NCI-H2029 (cell line): ENCODE data around the gene TOMM34.

Experiments
- DNase-seq: peaks from one replicate; lab custom pipeline; 2025; lab: John Stamatoyannopoulos, UW

TOMM34 gene

DNA sequence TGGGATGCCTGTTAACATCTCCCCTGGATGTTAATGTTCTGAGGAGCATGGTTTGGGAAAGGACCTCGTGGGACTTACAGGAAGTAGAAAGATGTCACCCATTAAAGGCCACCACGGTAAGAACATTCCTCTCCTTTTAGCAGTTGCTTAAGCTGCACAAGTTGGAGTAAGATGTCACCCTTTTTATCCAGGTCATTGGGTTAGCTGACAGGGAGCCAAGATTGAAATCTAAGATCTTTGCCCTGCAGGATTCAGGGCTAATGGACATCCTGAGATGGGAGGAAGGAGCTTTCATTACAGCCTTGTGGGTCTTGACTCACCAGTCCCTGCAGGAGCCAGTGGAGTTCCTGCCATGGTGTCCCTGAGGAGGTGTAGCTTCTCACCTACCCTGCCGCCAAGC is 28.3 kb downstream of the TOMM34 start:
- no peak for DNase-seq

DNA sequence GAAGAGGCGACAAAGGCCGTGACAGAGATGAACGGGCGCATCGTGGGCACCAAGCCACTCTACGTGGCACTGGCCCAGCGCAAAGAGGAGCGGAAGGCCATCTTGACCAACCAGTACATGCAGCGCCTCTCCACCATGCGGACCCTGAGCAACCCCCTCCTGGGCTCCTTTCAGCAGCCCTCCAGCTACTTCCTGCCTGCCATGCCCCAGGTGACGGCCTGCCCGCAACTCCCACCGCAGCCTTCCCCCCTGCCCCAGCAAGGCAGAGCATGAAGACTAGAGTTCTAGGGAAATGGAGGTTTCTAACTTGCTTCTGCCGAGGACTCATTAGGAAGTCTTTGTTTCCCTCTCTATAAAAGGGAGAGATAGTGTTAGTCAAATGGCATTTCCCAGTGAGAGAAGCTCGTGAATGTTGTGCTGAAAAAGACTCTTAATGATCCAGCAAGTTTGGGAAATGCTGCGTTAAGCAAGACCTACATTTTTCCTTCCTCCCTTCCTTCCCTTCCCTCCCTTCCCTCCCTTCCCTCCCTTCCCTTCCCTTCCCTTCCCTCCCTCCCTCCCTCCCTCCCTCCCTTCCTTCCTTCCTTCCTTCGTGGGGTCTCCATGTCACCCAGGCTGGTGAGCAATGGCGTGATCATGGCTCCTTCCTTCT is 29.6 kb downstream of the TOMM34 start:
- no peak for DNase-seq

DNA sequence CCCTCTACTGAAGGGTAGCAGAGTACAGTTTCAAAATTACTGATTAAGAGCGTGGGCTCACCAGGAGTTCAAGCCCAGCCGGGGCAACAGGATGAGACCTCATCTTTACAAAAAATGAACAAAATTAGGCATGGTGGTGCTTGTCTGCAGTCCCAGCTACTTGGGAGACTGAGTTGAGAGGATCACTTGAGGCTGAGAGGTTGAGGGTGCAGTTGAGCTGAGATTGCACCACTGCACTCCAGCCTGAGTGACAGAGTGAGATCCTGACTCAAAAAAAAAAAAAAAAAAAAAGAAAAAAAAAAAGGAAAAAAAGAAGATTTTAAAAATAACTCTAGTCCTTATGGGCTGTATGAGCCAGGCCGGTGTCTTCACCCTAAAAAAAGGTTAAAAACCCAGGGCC is 31.6 kb downstream of the TOMM34 start:
- no peak for DNase-seq

DNA sequence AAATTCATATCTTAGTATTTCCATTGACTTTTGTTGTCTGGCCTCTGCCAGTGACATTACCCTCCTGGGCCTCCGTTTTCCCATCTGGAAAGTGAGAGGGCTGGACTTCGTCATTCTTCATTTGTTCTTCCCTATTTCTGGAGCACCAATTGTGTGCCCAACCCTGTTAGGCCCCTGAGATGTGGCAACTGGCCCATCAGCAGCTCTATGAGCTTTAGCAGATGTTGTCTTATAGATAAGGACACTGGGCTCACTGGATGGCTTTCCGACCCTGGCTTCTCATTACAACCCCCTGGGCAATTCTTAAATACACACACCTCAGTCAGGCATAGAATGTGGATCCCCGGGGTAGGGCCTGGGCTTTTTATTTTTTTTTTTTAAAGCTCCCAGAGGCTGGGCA is 35.7 kb downstream of the TOMM34 start:
- no peak for DNase-seq

DNA sequence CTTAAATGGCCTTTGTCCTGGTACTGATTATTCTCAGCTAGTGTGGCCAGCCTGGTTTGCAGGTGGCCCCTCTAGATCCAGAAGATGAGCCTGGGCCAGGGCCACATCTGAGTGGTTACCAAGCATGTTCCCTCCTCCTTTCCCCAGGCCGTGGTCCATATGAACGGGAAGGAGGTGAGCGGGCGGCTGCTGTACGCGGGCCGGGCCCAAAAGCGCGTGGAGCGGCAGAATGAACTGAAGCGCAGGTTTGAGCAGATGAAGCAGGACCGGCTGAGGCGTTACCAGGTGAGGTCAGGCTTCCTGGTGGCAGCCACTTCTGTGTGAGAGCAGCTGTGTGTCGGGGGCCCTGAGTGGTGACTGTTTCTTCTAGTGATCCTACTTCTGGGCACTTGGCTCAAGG is 38.8 kb downstream of the TOMM34 start:
- no peak for DNase-seq

DNA sequence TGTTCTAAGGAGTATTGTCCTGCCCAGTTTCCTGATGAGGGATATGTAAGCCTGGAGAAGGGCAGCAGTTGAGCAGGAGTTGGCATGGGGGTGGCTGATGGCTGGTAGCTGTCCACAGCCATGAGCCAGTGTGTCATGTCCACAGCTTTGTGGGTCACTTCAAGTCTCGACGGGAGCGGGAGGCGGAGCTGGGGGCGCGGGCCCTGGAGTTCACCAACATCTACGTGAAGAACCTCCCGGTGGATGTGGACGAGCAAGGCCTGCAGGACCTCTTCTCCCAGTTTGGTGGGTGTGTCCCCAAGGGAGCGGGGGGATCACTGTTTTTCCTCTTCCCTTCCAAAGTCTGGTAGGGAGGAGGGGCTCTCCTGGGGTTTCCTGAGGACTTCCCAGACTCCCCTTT is 41.4 kb downstream of the TOMM34 start:
- DNase-seq = no peak

DNA sequence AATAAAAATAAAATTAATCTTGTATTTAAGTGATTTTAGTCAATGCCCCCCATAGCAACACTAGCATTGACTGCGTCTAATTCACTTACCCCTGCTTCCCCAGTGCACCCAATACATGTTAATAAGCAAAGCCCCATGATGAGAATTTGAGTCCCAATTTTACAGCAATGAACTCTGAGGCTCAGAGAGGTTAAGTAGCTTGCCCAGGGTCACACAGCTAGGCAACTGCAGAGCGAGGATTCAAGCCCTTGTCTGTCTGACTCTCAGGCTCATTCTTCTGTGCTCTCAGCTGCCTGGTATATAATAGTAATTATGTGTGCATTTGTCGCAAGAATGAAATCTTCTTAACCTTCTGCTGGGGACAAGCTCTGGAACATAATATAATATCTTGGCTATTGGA is 41.9 kb downstream of the TOMM34 start:
- no peak for DNase-seq

DNA sequence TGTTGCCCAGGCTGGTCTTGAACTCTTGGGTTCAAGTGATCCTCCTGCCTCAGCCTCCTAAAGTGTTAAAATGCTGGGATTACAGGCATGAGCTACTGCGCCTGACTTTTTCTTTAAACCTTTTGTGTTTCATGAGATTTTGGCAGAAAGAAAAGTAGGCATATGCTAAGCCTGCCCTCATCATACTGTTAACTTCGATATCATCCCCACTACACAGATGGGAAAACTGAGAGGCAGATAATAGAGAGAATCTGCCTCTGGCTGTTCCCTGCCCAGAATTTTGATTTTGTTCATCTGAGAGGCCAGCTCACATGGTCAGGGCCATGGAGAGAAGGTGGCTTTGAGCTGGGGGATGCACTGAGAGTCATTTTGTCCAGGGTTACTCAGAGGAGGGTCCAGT is 42.8 kb downstream of the TOMM34 start:
- DNase-seq = no peak

DNA sequence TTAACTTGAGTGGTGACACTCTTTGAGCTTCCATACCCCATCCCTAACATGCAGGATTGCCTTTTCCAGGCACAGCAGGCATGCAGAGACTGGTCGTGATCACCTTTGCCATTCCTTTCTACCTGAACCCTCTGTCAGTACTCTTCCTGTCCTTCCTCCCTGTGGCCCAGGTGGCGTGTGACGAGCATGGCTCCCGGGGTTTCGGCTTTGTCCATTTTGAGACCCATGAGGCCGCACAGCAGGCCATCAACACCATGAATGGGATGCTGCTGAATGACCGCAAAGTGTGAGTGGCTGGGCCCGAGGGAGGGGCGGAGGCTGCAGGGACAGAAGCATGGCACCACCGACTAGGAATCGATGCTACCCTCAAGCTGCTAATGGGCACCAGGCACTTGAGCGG is 43.6 kb downstream of the TOMM34 start:
- DNase-seq = no peak

DNA sequence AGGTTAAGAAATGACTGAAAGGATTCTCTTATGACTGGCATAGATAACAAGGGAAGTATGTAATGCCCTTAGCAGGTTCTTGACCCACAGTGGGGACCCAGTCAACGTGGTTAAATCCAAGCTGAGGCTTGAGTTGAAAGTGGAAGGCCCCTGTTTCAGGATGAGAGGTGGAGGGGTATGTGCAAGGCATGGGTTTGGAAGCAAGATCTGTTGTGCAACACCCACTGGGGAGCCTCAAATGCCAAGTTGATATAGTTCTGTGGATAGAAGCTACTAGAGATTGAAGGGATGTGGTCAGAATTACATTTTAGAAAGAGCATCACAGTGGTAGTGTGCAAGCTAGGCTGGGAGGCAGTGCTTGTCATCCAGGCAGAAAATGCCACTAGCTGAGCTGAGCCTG is 45.3 kb downstream of the TOMM34 start:
- no peak for DNase-seq

DNA sequence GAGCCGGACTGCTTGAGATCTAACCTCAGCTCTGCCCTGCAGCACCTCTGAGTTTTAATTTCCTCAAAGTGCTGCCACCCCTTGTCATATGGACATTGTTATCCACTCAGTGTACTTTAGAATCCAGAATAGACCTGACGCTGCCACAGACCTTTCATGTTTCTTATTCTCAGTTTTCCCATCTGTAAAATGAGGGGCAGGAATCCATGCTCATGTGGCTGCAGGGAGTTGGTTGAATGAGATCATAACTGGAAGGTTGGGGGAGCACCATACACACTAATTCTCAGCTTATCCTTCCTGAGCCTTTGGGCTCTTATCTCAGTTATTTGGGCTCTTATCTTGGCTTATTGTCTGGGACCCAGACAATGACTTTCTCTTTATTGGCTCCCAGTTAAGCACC is 48.0 kb downstream of the TOMM34 start:
- no peak for DNase-seq

DNA sequence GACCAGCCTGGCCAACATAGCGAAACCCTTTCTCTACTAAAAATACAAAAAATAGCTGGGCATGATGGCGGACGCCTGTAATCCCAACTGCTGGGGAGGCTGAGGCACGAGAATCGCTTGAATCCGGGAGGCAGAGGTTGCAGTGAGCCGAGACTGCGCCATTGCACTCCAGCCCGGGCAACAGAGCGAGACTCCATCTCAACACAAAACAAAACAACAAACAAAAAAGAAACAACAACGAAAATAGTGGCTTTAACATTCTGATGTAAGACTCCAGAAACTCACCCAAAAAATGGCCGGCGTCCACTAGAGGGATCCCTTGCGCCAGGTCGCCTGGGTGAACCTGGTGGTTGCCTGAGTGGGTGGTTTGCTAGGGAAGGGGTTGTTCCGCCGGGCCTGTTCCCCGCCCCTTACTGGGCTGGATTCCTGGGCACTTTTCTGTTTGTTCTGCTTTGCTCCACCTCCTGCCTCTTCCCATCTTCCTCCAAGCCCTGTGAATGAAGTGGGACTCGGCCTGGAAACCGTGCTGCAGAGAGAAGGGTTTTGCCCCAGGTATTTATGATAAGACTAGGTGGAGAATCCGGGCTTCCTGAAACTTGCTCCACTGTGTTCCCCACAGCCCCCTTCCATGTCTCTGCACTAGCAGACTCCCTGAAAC is 48.8 kb downstream of the TOMM34 start:
- DNase-seq = peak; percentile 17

DNA sequence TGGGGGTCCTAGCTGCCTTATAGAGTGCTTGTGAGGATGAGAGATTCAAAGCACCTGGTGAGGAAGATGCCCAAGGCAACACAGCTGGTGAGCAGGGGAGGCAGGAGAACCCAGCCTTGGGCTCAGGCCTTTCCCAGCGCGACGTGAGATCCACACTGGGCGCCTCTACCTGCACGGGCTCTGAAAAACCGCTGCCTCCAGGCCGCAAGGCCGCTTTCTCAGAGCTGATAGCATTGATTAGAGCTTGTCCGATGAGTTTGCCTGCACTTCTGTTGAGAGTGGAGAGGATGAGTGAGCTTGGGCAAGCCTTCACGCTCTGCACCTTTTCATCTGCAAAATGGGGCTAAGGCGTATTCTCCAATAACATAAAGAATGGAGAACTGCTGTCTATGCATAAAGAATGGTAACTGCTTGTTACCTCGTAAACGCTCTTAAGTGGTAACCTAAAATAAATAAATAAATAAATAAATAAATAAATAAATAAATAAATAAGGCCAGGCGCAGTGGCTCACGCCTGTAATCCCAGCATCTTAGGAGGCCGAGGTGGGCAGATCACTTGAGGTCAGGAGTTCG is 49.4 kb downstream of the TOMM34 start:
- DNase-seq = no peak

DNA sequence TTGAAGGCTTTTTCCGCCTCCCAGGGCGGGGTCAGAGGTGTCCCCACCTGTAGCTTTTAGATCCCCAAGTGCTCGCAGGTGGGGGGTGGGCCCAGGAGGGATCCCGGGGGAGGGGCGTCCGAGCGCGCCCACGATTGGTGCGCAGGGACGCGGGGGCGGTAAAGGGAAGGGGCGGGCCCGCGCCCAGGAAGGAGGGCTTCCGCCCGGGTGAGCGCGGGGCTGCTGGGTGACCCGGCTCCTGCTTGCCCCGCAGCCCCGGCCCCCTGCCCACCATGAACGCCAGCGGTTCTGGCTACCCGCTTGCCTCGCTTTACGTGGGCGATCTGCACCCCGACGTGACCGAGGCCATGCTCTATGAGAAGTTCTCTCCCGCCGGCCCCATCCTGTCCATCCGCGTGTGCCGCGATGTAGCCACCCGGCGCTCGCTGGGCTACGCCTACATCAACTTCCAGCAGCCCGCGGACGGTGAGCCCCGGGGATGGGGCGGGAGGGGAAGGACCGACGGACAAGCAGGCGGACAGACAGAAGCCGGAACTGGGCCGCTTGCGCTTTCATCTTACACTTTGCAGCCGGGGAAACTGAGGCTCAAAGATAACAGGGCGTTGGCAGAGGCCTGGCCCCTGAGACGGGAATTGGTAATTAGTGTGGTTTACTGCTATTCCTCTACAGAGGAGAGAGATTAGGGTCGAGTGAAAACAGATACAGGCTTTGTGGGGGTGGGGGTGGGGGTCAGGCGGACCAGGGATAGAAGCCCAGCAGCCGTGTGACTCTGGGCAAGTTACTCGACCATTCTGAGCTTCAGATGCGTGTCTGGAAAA is 50.1 kb downstream of the TOMM34 start, which contains the start of gene PABPC1L:
Gene PABPC1L, plus strand, starts transcription at position 189 of the 818 bp plus-strand sequence. Its CDS starts 84 bp downstream, at position 273.
- peak; percentile 69 for DNase-seq

DNA sequence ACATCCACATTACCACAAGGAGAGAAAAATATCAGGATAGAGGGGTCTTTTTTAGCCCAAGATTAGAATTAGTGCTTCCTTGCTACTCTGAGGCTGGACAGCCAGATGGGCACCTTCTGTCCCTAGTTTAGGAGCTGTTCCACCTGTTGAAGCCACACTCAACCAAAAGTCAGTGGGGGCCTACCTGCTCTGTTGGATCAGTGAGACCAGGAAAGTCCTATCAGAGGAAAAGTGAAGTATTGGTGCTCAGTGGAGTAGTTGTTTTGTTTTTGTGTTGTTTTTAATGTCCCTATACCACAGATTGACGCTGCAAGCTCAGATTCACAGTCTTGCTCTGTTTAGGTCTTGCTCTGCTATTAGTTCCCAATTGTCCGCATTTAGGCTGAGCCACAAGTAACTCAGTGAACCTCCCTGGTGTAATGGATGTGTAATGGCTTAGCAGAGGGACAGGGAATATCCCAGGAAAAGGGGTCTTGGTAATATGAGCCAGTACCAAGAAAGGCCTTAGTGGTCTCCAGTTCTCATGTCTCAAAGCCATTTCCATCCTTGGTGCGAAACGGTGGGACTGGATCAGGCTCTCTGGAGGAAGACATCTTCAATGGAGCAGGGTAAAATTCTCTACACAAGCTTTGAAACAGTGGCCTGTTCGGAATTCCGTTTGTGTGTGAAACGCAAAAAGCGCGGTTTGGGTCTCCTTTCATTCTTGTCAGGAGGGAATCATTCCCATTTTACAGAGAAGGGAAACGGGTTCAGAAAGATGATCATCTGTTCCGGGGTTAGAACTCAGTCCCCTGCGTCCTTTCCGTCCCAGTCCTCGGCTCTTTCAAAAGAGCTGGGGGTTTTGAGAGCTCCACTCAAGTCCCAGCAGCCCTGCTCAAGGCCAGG is 51.0 kb downstream of the TOMM34 start:
- DNase-seq = no peak

DNA sequence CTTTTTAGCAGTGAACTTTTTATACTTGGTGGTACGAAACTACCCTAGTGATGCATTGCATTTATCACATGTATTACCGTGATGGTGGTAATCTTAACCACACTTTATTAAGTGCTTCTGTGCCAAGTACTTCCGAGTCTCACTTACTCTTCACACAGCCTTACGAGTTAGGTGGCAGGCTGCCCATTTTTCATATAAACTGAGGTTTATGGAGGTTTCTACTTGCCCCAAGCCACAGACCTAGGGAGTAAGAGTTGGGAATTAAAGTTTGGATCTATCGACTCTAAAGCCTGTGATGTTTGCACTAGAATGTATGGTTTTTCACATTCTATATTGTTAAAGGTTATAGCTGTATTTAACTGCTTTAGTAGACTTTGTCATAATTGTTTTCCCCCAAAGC is 55.8 kb downstream of the TOMM34 start:
- DNase-seq = no peak

DNA sequence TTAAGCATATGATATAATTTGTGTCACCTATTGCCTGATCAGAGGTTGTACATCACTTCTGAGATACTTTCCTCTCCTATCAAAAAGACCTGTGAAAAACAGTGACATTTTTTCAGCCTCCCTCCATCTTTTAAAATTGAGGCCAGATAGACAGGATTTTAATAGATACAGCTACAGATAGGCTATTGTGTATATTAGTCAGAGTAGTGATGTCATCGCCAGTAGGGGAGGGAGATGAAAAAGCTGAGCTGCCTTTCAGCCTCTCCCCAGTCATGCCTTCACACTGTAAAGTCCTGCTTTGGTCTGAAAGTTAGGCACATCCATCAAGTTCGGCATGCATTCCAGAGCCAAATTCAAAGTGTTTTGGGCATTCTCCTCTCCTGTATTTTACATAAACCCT is 58.2 kb downstream of the TOMM34 start:
- DNase-seq = no peak

DNA sequence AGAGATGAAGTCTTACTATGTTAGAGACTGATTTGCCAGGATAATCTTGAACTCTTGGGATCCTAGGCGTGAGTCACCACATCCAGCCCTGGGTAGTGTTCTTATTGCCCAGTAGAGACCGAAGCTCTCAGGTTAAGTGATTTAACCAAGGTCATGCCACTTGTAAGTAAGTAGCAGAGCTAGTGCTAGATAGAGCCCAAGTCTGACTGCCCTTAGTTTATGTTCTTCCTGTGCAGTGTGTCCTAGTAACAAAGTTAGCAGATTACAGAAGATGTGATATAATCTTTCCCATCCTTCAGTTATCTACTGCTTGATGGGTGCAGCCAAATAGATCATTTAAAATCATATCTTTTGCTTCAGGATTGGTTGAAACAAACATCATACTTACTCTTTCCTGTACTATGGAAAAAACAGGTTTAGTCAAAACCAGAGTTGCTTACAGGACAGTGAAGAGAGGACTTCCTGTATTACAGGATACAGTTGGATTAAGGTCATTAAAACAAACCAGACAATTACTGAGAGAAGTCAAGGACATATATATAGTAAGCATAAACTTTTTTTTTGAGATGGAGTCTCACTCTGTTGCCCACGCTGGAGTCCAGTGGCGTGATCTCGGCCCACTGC is 59.9 kb downstream of the TOMM34 start:
- no peak for DNase-seq

DNA sequence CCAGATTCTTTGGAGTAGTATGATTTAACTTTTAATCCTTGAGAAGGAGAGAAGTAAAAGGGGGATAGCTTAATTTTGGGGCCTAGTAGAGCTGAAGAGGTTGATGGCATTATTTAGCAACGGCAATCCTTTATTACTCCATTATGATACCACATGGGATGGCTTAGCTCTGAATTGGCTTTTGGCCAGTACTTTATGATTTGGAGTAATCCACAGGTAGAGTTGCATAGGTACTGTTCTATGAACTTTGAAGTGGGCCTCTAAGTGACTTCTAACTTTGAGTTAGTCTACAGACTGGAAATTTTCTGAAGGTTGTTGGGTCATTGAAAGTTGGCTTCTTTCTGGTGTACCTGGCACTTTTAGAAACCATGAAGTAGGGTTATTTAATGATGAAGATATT is 63.1 kb downstream of the TOMM34 start:
- DNase-seq = no peak

DNA sequence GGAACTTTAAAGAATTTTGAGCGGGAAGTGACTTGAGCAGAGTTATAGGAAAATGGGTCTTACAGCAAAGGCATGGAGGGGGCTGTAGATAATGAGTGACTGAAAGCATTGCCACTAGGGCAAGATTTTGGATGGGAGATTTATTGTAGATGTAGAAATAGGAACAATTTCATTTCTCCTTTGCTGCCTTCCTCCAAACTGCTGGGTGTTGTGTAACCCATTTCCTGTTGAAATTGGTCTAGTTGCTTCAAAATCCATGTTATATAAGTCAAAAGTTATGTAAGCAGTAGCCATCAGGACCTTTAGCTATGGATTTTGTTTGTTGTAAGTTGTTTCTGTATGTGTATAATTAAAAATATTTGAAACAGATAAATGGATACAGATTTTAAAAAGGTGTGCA is 63.6 kb downstream of the TOMM34 start:
- DNase-seq = no peak

DNA sequence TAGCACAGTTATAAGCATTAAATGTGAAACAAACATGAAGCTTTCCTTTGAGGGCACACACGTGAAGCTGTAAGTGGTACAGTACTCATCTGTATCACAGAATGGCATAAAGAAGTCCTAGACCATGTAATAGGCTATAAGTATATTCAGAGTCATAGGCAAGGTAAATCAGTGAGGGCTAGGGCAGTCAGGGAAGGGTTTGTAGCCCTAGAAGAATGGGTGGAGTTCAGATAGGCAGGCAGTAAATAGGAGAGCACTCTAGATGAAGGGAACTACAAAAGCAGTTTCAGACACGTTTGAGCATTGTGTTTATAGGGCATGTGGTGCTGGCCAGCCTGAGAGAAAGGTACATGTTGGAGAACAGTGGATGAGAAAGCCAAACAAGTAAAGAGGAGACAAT is 65.2 kb downstream of the TOMM34 start:
- no peak for DNase-seq
